ENCODE results near the gene SDSL.

SDSL gene

DNA sequence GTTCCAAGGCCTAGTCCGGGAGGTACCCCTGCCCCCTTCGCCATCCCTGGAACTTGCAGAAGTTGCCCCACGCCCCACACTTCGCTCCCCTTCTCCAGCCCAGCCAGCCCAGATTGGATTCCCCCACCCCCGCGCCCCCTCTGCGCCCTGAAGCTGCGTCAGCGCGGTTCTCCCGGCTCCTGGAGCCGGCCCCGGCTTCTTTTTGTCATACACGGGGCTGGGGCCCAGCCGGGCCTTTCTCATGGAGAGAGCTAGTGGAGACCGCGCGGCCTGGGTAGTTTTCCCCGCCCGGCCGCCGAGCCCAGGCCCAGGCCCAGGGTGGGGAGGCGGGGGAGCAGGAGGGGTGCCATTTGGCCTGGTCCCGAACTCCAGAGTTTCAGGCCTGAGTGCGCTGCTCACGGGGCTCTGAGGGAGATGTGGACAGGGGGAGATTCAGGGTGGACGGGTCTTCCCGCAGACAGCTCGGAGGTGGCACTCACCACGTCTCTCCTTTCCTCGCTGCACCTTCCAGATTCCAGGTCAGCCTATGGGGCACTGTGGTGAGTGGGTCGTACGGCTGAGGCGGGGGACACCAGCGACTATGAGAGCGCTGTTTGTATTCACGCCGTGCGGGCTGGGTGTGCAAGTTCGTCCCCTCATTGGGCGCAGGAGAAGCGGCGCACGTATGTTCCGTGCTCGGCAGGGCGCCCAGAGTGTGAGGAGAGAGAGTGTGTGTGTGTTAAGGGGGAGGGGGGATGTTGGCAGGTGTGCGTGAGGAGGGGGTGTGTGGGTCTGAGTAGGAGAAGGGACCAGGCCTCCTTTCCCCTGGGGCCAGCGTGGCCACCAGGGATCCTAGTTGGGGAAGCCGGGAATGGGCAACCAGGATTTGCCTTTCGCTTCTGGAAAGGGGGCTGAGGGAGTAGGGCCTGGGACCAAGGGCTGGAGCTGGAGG, 50.3 kb downstream of the SDSL start:
- Histone ChIP-seq H3K9ac (ENCODE audit: low read length) (no peak overlapping the region), H3K79me1 (ENCODE audit: low read length) (no peaks in the 10 kb centered on the region), H3K14ac (ENCODE audit: low read length) (no peak overlapping the region), H2AK5ac (ENCODE audit: low read length) (no peak overlapping the region), H3K4me2 (ENCODE audit: low read length) (no peak overlapping the region), H3K27ac (ENCODE audit: low read depth, low read length) (no peak overlapping the region), H2BK120ac (ENCODE audit: insufficient read depth, low read length, poor library complexity) (no peak overlapping the region), H3K9me3 (ENCODE audit: insufficient read depth, low read depth, low read length) (peaks cover 22% of the 10 kb centered on the region), H3K23ac (ENCODE audit: low read length) (no peak overlapping the region), H3K79me2 (ENCODE audit: control insufficient read depth, insufficient read depth, low read length, poor library complexity) (no peaks in the 10 kb centered on the region), H2BK12ac (ENCODE audit: low read length) (no peak overlapping the region), H3K4me1 (ENCODE audit: control insufficient read depth in 1 of 2, insufficient read depth in 2 of 2, low read length in 2 of 2) (peaks cover 0 to 4% of the 10 kb centered on the region in 2 experiments), H3K18ac (ENCODE audit: low read length) (no peak overlapping the region), H3K4ac (ENCODE audit: low read depth, low read length) (no peak overlapping the region), H2BK5ac (ENCODE audit: low read depth, low read length, poor library complexity) (no peak overlapping the region), H3K4me3 (ENCODE audit: low read depth, low read length) (no peak overlapping the region), H4K12ac (ENCODE audit: low read depth, low read length) (no peak overlapping the region), H2AFZ (ENCODE audit: insufficient read depth, low read length, poor library complexity) (no peak overlapping the region), H4K91ac (ENCODE audit: low read depth, low read length) (no peak overlapping the region), H3K36me3 (ENCODE audit: control insufficient read depth in 1 of 2, insufficient read depth in 2 of 2, low read length in 2 of 2) (no peaks in the 10 kb centered on the region), H4K8ac (ENCODE audit: low read depth, low read length) (no peak overlapping the region), H3K27me3 (ENCODE audit: insufficient read depth, low read length) (peaks cover 94% of the 10 kb centered on the region)
- no CpG with 5 or more reads among the region's 51 CpGs for WGBS (ENCODE audit: extremely low coverage, insufficient coverage, insufficient read length)
- no peak for DNase-seq

DNA sequence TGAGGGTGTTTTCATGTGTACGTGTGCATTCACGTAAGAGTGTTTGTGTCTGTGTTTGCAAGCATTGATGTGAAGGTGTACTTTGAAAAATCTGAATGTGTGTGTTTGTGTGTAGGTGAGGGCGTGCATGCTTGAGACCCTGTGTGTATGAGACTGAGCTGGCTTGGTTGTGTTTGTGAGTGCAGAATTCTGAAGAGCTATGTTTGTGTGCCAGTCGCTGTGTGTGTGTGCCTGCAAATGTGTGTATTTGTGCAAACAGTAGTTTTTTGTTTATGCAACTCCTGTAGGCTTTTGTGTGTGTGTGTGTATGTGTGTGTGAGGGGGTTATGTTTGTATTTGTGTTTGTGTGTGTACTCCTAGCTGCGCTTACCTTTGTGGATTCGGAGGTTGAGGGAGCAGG, 51.2 kb downstream of the SDSL start:
- H4K12ac ChIP-seq (ENCODE audit: low read depth, low read length) = no peak overlapping the region
- H3K18ac ChIP-seq (ENCODE audit: low read length) = no peak overlapping the region
- H2AK5ac ChIP-seq (ENCODE audit: low read length) = no peak overlapping the region
- H3K79me2 ChIP-seq (ENCODE audit: control insufficient read depth, insufficient read depth, low read length, poor library complexity) = no peaks in the 10 kb centered on the region
- no peak for DNase-seq
- no CpG with 5 or more reads among the region's 6 CpGs for WGBS (ENCODE audit: extremely low coverage, insufficient coverage, insufficient read length)
- H3K4me3 ChIP-seq (ENCODE audit: low read depth, low read length) = no peak overlapping the region
- no peaks in the 10 kb centered on the region for H3K4me1 ChIP-seq (ENCODE audit: control insufficient read depth in 1 of 2, insufficient read depth in 2 of 2, low read length in 2 of 2)
- no peak overlapping the region for H4K8ac ChIP-seq (ENCODE audit: low read depth, low read length)
- H3K23ac ChIP-seq (ENCODE audit: low read length) = no peak overlapping the region
- H3K4ac ChIP-seq (ENCODE audit: low read depth, low read length) = no peak overlapping the region
- no peak overlapping the region for H2BK12ac ChIP-seq (ENCODE audit: low read length)
- no peak overlapping the region for H3K14ac ChIP-seq (ENCODE audit: low read length)
- H3K4me2 ChIP-seq (ENCODE audit: low read length) = no peak overlapping the region
- no peaks in the 10 kb centered on the region for H3K79me1 ChIP-seq (ENCODE audit: low read length)
- H3K9ac ChIP-seq (ENCODE audit: low read length) = no peak overlapping the region
- no peak overlapping the region for H2BK5ac ChIP-seq (ENCODE audit: low read depth, low read length, poor library complexity)
- peaks cover 20% of the 10 kb centered on the region for H3K9me3 ChIP-seq (ENCODE audit: insufficient read depth, low read depth, low read length)
- no peaks in the 10 kb centered on the region for H3K36me3 ChIP-seq (ENCODE audit: control insufficient read depth in 1 of 2, insufficient read depth in 2 of 2, low read length in 2 of 2)
- H2AFZ ChIP-seq (ENCODE audit: insufficient read depth, low read length, poor library complexity) = no peak overlapping the region
- H2BK120ac ChIP-seq (ENCODE audit: insufficient read depth, low read length, poor library complexity) = no peak overlapping the region
- no peak overlapping the region for H3K27ac ChIP-seq (ENCODE audit: low read depth, low read length)
- H3K27me3 ChIP-seq (ENCODE audit: insufficient read depth, low read length) = peaks cover 94% of the 10 kb centered on the region
- H4K91ac ChIP-seq (ENCODE audit: low read depth, low read length) = no peak overlapping the region

DNA sequence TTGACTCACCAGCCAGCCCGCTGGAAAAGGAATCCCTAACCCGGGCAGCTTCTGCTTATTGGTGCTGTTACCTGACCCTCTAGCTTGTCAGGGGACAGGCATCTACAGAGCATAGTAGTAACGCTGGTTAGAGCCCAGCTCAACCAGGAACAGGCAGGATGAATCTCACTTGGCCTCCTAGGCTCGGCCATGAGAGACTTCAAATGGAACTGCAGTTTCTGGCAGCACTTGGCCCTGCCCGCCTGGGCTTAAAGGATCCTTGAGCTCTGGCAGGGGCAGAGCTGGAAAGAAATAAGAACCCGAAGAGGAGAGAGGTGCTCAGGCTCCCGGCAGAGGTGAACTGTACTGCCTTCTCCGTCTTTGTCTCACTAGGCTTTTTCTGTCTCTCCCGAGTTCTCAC, 51.8 kb downstream of the SDSL start:
- H2AFZ ChIP-seq (ENCODE audit: insufficient read depth, low read length, poor library complexity) = no peak overlapping the region
- H2BK120ac ChIP-seq (ENCODE audit: insufficient read depth, low read length, poor library complexity) = no peak overlapping the region
- H3K4me2 ChIP-seq (ENCODE audit: low read length) = no peak overlapping the region
- H4K12ac ChIP-seq (ENCODE audit: low read depth, low read length) = no peak overlapping the region
- no peak overlapping the region for H3K27ac ChIP-seq (ENCODE audit: low read depth, low read length)
- no peak overlapping the region for H2AK5ac ChIP-seq (ENCODE audit: low read length)
- H3K14ac ChIP-seq (ENCODE audit: low read length) = no peak overlapping the region
- H3K4ac ChIP-seq (ENCODE audit: low read depth, low read length) = no peak overlapping the region
- no peak overlapping the region for H2BK5ac ChIP-seq (ENCODE audit: low read depth, low read length, poor library complexity)
- H3K79me2 ChIP-seq (ENCODE audit: control insufficient read depth, insufficient read depth, low read length, poor library complexity) = no peaks in the 10 kb centered on the region
- DNase-seq = peak in 1 of 2 donors; percentile 8
- peaks cover 17% of the 10 kb centered on the region for H3K9me3 ChIP-seq (ENCODE audit: insufficient read depth, low read depth, low read length)
- H3K18ac ChIP-seq (ENCODE audit: low read length) = no peak overlapping the region
- H3K27me3 ChIP-seq (ENCODE audit: insufficient read depth, low read length) = peaks cover 94% of the 10 kb centered on the region
- no peaks in the 10 kb centered on the region for H3K79me1 ChIP-seq (ENCODE audit: low read length)
- no peak overlapping the region for H3K4me3 ChIP-seq (ENCODE audit: low read depth, low read length)
- H3K9ac ChIP-seq (ENCODE audit: low read length) = no peak overlapping the region
- no peak overlapping the region for H3K23ac ChIP-seq (ENCODE audit: low read length)
- H4K8ac ChIP-seq (ENCODE audit: low read depth, low read length) = no peak overlapping the region
- no peaks in the 10 kb centered on the region for H3K36me3 ChIP-seq (ENCODE audit: control insufficient read depth in 1 of 2, insufficient read depth in 2 of 2, low read length in 2 of 2)
- no CpG with 5 or more reads among the region's 9 CpGs for WGBS (ENCODE audit: extremely low coverage, insufficient coverage, insufficient read length)
- H3K4me1 ChIP-seq (ENCODE audit: control insufficient read depth in 1 of 2, insufficient read depth in 2 of 2, low read length in 2 of 2) = no peaks in the 10 kb centered on the region
- no peak overlapping the region for H4K91ac ChIP-seq (ENCODE audit: low read depth, low read length)
- no peak overlapping the region for H2BK12ac ChIP-seq (ENCODE audit: low read length)

DNA sequence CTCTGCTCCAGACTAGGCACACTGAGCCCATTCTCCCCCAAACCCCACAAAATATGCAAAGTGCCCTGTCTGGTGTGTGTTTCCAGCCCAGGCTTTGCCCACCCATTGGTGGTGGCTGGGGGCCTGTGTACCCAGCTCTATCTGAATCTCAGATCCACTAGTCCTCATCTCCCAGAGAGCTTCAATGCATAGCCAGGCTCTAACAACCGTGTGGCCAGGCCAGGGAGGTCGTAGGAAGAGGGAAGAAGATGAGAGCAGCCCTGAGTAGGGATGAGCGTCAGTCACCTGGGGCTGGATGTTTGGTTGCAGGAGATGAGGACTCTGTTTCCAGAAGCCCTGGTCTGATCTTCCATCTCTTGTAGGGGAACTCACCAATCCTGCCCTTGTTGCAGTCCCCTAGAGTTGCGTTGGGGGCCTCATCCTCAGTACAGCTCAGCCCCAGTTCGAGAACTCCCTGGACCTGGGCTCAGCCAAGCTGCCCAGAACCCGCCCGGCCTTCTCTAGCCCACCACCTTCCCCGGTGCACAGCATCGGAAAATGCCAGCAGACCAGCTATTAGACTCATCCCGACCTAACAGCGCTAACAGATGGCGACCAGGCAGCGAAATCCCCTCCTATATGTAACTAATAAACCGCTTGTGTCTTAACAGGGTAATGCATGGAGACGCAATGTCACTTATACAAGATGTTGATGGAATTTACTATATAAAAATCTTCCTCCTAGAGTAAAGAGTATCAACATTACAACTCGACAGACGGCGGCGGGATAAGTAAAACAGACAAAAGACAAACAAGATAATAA, 52.7 kb downstream of the SDSL start:
- H3K36me3 ChIP-seq (ENCODE audit: control insufficient read depth in 1 of 2, insufficient read depth in 2 of 2, low read length in 2 of 2) = no peaks in the 10 kb centered on the region
- H3K79me1 ChIP-seq (ENCODE audit: low read length) = no peaks in the 10 kb centered on the region
- no peak overlapping the region for H2BK5ac ChIP-seq (ENCODE audit: low read depth, low read length, poor library complexity)
- H4K8ac ChIP-seq (ENCODE audit: low read depth, low read length) = no peak overlapping the region
- H4K91ac ChIP-seq (ENCODE audit: low read depth, low read length) = no peak overlapping the region
- no peak overlapping the region for H2BK120ac ChIP-seq (ENCODE audit: insufficient read depth, low read length, poor library complexity)
- no CpG with 5 or more reads among the region's 19 CpGs for WGBS (ENCODE audit: extremely low coverage, insufficient coverage, insufficient read length)
- no peak overlapping the region for H3K27ac ChIP-seq (ENCODE audit: low read depth, low read length)
- no peak overlapping the region for H2AFZ ChIP-seq (ENCODE audit: insufficient read depth, low read length, poor library complexity)
- no peak overlapping the region for H3K23ac ChIP-seq (ENCODE audit: low read length)
- H3K4me1 ChIP-seq (ENCODE audit: control insufficient read depth in 1 of 2, insufficient read depth in 2 of 2, low read length in 2 of 2) = no peaks in the 10 kb centered on the region
- no peak overlapping the region for H2AK5ac ChIP-seq (ENCODE audit: low read length)
- H3K79me2 ChIP-seq (ENCODE audit: control insufficient read depth, insufficient read depth, low read length, poor library complexity) = no peaks in the 10 kb centered on the region
- no peak overlapping the region for H2BK12ac ChIP-seq (ENCODE audit: low read length)
- no peak overlapping the region for H3K18ac ChIP-seq (ENCODE audit: low read length)
- no peak overlapping the region for H3K9ac ChIP-seq (ENCODE audit: low read length)
- peaks cover 20% of the 10 kb centered on the region for H3K9me3 ChIP-seq (ENCODE audit: insufficient read depth, low read depth, low read length)
- no peak overlapping the region for H3K14ac ChIP-seq (ENCODE audit: low read length)
- H3K4me3 ChIP-seq (ENCODE audit: low read depth, low read length) = no peak overlapping the region
- H3K27me3 ChIP-seq (ENCODE audit: insufficient read depth, low read length) = peaks cover 94% of the 10 kb centered on the region
- no peak for DNase-seq
- H3K4me2 ChIP-seq (ENCODE audit: low read length) = no peak overlapping the region
- no peak overlapping the region for H4K12ac ChIP-seq (ENCODE audit: low read depth, low read length)
- H3K4ac ChIP-seq (ENCODE audit: low read depth, low read length) = no peak overlapping the region

Measured in trophoblast cell (in vitro differentiated cells and primary cell).